T-helper 2 cell treated with Interferon-gamma antibody and Interleukin-4, amounts not matched to agents 5 μg/mL and 100 μg/mL, for 36 hours (primary cell): ENCODE measurements around the gene VSNL1.

Experiments used
- DNase-seq: peaks from one replicate; pipeline ENCODE4 v3.0.0; 2021; ENCODE audit warnings: low spot score
- H3K27ac Mint-ChIP-seq: one replicate; pipeline ENCODE4 v1.8.0; 2021; ENCODE audit warnings: mild to moderate bottlenecking, mixed read lengths
- H3K27me3 Mint-ChIP-seq: one replicate; pipeline ENCODE4 v1.8.0; 2021; ENCODE audit warnings: low read depth, mixed read lengths
- H3K36me3 Mint-ChIP-seq: one replicate; pipeline ENCODE4 v1.8.0; 2021; ENCODE audit warnings: low read depth, mixed read lengths
- H3K4me1 Mint-ChIP-seq: one replicate; pipeline ENCODE4 v1.8.0; 2021; ENCODE audit warnings: low read depth, mixed read lengths
- H3K4me3 Mint-ChIP-seq: one replicate; pipeline ENCODE4 v1.8.0; 2022; ENCODE audit warnings: mild to moderate bottlenecking, moderate library complexity, mixed read lengths
- H3K9me3 Mint-ChIP-seq: one replicate; pipeline ENCODE4 v1.8.0; 2021; ENCODE audit warnings: mixed read lengths

VSNL1 gene

DNA sequence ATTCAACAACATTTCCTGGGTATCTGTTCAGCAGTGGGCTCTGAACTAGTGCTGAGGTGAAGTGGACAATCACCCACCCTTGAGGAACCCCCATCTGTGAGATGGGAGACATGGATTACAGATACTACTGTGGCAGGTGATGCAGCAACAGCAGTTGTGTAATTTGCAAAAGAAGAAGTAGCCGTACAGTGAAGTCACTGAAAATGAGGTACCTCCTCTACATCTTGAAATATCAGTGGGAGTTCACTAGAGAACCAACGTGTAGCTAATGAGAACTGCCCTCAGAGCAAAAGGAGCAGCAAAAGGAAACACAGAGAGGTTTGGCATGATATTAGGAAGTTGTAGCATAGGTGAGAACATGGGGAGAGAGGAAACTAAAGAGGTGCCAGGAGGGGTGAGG, 41.3 kb downstream of the VSNL1 start:
- Mint-ChIP-seq H3K4me3 (no peak overlapping the region), H3K4me1 (peaks cover 10% of the 10 kb centered on the region), H3K36me3 (no peaks in the 10 kb centered on the region), H3K27ac (no peak overlapping the region), H3K27me3 (peaks cover 2% of the 10 kb centered on the region), H3K9me3 (no peaks in the 10 kb centered on the region)
- no peak for DNase-seq

DNA sequence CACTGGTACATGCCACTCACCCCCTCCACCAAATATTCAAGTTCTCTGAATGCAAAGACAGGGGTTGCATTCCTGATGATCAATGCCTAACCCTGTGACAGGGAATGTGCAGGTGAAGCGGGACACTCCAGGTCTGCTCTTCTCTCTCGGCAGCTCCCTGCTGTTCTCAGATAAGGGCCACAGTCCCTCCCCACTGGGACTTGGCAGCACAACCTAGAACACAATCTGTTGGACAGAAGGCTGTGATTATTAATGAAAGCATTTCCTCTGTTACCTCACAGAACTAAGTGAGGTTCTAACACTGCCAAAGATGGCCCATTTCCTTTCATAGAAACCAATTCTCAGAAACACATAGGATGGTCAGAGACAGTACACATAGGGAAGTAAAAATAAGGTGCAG, 42.7 kb downstream of the VSNL1 start:
- no peak for DNase-seq
- Mint-ChIP-seq H3K27ac (no peak overlapping the region), H3K27me3 (peaks cover 2% of the 10 kb centered on the region), H3K36me3 (no peaks in the 10 kb centered on the region), H3K9me3 (no peaks in the 10 kb centered on the region), H3K4me1 (peaks cover 10% of the 10 kb centered on the region), H3K4me3 (no peak overlapping the region)

DNA sequence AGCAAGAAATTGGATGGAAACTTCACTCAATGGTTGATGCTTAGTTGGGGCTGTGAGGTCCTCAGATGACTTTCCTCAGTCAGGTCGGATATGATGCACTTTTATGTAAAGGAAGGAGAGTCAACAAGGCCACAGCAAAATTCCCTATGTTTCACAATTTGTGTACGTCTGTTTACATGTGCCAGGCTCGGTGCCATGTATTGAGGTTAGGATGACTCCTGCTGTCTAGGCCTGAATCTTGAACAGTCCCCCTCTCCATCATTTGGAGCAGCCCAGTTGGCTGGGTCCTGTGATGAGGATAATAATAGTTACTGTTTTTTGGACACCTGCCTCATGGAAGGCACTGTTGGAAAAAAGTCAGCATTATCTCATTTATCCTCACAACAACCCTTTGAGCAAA, 43.1 kb downstream of the VSNL1 start:
- H3K4me1 Mint-ChIP-seq: peaks cover 8% of the 10 kb centered on the region
- H3K27me3 Mint-ChIP-seq: peaks cover 2% of the 10 kb centered on the region
- DNase-seq: no peak
- H3K36me3 Mint-ChIP-seq: no peaks in the 10 kb centered on the region
- no peak overlapping the region for H3K27ac Mint-ChIP-seq
- no peak overlapping the region for H3K4me3 Mint-ChIP-seq
- H3K9me3 Mint-ChIP-seq: no peaks in the 10 kb centered on the region

DNA sequence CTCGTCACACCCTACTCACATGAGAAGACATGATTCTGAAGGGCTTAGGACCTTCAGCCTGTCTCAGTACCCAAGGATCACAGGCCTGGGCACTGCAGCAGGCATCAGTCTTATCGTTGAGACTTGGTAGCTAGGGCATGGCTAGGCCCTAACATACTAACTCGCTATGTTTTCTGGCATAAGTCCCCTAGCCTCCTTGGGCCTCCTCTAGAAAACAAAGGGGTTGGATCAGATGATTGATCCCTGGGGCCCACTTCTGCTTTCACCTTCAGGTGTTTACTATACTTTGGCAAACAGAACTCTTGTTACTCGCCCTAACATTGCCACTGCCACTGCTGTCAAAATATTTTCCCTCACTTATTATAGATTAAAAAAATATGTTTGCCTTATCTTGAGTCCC, 44.2 kb downstream of the VSNL1 start:
- no peaks in the 10 kb centered on the region for H3K36me3 Mint-ChIP-seq
- peaks cover 3% of the 10 kb centered on the region for H3K4me1 Mint-ChIP-seq
- no peak overlapping the region for H3K27ac Mint-ChIP-seq
- no peak for DNase-seq
- no peaks in the 10 kb centered on the region for H3K9me3 Mint-ChIP-seq
- H3K4me3 Mint-ChIP-seq: no peak overlapping the region
- peaks cover 2% of the 10 kb centered on the region for H3K27me3 Mint-ChIP-seq

DNA sequence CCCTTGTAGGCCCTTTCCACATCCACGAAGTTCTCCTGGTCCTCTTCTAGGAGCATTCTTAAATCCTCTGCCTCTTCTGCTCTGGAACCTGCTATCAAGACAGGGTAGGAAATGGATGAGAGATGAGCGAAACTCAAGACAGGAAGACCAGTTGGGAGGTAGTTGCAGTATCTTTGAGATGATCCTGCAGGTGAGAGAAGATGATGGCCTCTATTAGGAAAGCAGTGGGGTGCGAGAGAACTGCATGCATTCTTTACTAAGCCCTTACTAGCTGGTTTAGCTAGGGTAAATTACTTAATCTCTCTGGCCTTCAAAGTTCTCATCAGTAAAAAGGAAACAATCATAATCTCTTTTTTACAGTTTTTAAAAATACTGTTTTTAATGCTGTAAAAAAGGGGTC, 47.0 kb downstream of the VSNL1 start:
- no peak overlapping the region for H3K4me3 Mint-ChIP-seq
- no peaks in the 10 kb centered on the region for H3K4me1 Mint-ChIP-seq
- DNase-seq: no peak
- peaks cover under 1% of the 10 kb centered on the region for H3K27me3 Mint-ChIP-seq
- H3K9me3 Mint-ChIP-seq: no peaks in the 10 kb centered on the region
- no peak overlapping the region for H3K27ac Mint-ChIP-seq
- H3K36me3 Mint-ChIP-seq: no peaks in the 10 kb centered on the region

DNA sequence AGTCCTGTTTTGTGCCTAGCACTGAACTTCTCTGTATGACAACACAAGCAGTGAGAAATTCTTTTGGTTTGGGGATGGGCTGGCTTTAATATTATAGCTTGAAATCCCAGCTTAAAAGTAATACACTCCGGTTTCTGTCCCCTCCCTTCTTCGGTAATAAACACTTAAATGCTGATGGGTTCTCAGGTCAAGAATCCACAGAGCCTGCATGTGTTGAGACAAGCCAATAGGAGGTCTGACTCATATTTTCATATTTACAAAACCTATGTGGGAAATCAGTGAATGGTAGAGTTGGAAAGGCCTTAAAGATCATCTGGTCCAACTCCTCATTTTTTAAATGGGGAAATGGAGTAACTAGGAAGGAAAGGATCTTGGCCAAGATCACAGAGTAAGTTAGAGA, 47.5 kb downstream of the VSNL1 start:
- no peak for DNase-seq
- Mint-ChIP-seq H3K27ac (no peak overlapping the region), H3K4me3 (no peak overlapping the region), H3K9me3 (no peaks in the 10 kb centered on the region), H3K27me3 (no peaks in the 10 kb centered on the region), H3K4me1 (no peaks in the 10 kb centered on the region), H3K36me3 (no peaks in the 10 kb centered on the region)

DNA sequence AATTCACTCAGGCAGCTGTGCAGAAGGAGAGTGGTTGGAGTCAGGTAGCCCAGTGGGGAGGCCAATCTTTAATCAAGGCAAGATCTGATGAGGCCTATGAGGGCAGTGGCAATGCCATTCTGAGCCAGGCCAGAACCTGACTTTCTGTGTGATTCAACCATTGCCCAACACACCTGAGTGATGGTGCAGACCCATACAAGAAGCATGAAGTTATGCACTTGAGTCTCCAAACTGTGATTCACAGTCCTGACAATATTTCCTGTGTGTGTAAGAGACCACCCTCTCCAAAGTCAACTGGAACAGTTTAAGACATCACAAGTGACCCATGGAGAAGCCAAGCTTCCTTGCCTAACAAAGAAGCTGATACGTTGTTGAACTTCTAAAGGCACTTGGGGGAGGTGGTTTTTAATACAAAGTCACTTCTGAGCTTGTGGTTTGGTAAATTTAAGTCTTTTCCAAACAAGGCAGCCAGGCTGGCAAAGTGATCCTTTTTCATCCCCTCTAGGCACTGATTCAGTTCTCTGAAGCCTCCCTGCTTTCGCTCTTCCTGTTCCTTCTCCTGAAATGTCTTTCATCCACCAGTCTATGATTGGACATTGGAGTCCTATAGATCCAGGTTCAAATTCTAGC, 49.0 kb downstream of the VSNL1 start:
- no peak overlapping the region for H3K27ac Mint-ChIP-seq
- H3K4me3 Mint-ChIP-seq: no peak overlapping the region
- H3K36me3 Mint-ChIP-seq: no peaks in the 10 kb centered on the region
- H3K4me1 Mint-ChIP-seq: no peaks in the 10 kb centered on the region
- H3K27me3 Mint-ChIP-seq: peaks cover 1% of the 10 kb centered on the region
- DNase-seq: no peak
- no peaks in the 10 kb centered on the region for H3K9me3 Mint-ChIP-seq

DNA sequence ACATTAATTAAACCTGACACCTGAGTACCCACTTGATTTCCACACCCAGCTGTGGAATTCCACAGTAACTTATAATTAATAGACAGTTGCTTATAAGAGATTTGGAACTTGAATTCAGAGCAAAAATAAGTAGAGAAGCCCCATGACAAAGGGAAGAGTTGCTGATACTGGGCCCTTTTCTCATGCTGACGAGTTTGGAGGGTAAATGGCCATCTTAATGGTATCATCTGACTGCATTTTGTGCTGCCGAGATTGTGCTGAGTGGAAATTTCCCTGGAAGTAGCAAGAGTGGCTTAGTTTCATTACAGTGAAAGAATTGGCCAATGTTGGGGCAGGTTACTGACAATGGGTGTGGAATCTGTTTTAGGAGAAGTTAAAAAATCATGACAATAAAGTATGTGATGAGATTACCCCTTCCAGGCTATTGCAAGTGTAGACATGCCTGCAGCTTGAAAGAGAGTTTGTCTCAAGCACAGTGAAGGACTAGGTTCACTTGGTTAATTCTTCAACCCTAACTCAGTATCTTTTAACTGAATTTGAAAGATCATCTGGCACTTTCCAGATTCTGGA, 49.9 kb downstream of the VSNL1 start:
- no peak for DNase-seq
- no peak overlapping the region for H3K4me3 Mint-ChIP-seq
- H3K27me3 Mint-ChIP-seq: peaks cover 2% of the 10 kb centered on the region
- no peak overlapping the region for H3K27ac Mint-ChIP-seq
- H3K4me1 Mint-ChIP-seq: no peaks in the 10 kb centered on the region
- H3K36me3 Mint-ChIP-seq: no peaks in the 10 kb centered on the region
- no peaks in the 10 kb centered on the region for H3K9me3 Mint-ChIP-seq

DNA sequence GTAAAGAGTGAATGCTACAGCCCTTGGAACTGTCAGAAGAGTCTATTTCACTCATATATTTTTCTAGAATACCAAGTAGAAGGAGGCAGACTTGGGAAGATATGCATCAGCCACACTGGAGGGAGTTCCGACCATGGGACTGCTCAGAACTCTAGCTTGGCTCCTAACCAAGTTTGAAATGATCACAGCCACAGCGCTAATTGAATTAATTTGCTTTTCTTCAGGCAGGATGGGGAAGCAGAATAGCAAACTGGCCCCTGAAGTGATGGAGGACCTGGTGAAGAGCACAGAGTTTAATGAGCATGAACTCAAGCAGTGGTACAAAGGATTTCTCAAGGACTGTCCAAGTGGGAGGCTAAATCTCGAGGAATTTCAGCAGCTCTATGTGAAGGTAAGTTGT, 51.4 kb downstream of the VSNL1 start:
- Mint-ChIP-seq H3K27ac (no peak overlapping the region), H3K4me1 (no peaks in the 10 kb centered on the region), H3K36me3 (no peaks in the 10 kb centered on the region), H3K27me3 (peaks cover 2% of the 10 kb centered on the region), H3K9me3 (no peaks in the 10 kb centered on the region), H3K4me3 (no peak overlapping the region)
- DNase-seq: no peak

DNA sequence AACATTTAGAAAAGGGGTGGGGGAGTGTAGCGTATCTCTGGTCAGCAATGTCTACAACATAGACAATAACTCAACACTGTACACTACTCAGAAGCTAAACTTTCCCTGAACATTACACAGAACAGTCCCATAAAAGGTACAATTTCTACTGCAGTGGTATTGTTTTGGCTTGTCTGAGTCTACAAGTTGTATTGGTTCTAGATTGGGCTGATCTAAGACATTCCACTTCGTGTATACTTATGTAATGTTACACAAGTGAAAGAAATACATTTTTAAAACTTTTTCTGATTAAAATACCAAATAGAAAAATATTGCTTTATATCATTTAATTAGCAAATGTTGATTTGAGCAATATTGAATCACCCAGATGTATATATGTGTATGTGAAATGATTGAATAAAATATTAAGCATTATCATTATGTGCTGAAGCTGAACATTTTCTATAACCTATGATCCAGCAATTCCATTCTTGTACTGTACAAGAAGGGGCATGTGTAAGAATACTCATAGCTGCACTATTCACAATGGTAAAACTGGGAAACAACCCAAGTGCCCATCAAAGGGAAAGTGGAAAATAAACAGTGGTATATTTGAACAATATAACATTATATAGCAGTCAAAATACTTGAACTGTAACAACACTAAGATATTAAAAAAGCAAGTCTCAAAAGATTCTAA, 52.4 kb downstream of the VSNL1 start:
- H3K4me1 Mint-ChIP-seq: no peaks in the 10 kb centered on the region
- no peaks in the 10 kb centered on the region for H3K9me3 Mint-ChIP-seq
- no peak for DNase-seq
- no peaks in the 10 kb centered on the region for H3K36me3 Mint-ChIP-seq
- H3K27ac Mint-ChIP-seq: no peak overlapping the region
- no peak overlapping the region for H3K4me3 Mint-ChIP-seq
- peaks cover 2% of the 10 kb centered on the region for H3K27me3 Mint-ChIP-seq

DNA sequence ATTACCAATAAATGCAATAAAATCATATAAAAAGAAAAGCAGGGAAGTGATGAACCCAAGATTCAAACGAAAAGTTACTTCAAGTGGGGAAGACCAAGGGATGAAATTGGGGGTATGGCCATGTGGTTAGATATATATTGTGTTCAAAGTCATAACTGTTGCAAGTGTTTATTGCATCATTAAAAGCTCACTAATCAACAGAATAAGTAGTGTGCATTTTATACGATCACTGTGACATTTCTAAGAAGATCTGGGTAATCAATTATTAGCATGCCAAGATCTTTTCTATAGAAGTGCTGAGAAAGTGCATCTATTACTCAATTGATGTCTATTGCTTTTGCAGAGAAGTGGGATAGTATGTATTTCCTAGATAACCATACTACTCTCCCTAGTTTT, 52.9 kb downstream of the VSNL1 start:
- no peak overlapping the region for H3K4me3 Mint-ChIP-seq

DNA sequence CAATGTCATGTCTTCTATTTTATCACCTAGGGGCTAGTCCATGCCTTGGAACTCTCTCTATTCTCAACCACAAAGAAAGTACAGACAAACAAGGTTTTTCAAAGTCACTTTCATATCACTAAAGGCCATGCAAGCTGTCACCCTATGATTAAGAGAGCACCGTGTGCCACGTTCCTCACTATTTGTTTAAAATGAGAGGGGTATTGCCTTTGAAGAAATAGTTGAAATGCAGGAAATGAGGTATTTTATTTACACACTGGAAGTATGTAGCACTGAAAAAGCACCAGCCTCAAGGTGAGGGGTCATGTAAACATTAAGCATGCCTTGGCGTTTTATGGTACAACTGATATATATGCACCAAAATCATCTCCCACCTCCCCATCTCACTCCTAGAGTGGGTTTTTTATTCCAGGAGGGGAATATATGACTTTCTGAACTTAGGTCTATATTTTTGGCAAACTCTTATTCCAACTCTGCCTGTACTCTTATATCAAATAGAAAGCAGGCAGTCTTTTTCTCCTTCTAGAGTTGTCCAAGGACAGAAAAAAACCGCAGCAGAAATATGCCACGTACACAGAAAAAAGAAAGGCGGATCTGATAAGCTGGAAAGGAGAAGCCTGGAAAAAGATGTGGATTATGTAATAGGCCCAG, 53.5 kb downstream of the VSNL1 start:
- Mint-ChIP-seq H3K4me1 (no peaks in the 10 kb centered on the region), H3K9me3 (no peaks in the 10 kb centered on the region), H3K27ac (no peak overlapping the region), H3K4me3 (no peak overlapping the region), H3K36me3 (no peaks in the 10 kb centered on the region), H3K27me3 (peaks cover 2% of the 10 kb centered on the region)
- DNase-seq: no peak

More for the DNA sequence above, 52.9 kb downstream of the VSNL1 start:
- DNase-seq: no peak
- H3K4me1 Mint-ChIP-seq: no peaks in the 10 kb centered on the region
- no peak overlapping the region for H3K27ac Mint-ChIP-seq
- H3K27me3 Mint-ChIP-seq: peaks cover 2% of the 10 kb centered on the region
- no peaks in the 10 kb centered on the region for H3K9me3 Mint-ChIP-seq
- no peaks in the 10 kb centered on the region for H3K36me3 Mint-ChIP-seq

DNA sequence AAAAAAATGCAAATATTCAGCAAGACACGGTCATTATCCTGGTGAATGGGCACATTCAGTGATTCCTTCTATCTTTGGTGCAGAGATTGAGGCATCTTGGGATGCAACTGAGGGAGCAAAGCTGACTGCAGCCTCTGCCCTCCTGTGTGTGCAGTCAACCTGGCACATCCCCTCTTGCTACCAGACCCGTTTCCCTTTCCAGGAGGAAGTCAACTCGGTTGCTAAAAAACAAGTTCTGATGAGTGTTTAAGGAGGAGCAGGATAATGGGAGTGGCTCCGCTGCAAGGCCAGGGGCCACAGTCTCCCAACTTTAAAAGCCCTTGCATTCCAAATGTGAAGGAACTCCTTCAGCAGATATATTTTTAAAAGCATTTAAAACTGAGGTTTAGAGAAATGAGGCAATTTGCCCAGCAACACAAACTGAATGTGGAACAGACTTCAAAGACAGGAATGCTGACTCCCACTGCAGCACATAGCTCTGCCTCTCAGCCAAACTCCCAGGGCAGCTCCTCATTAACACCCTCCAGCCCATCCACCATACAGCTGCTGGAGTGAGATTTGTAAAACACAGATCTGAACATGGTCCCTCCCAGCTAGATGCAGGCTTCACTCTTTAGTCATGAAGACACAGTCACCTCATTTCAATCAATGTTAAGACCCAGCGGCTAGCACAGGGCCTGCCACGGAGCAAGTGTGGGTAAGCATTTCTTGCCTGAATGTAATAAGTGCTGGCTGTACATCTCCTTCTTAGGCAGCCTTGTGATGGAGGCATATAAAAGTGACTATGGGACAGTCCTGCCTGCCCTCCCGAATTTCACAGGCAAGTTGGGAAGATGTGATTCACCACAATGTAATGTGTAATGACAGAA, 54.3 kb downstream of the VSNL1 start:
- no peaks in the 10 kb centered on the region for H3K9me3 Mint-ChIP-seq
- H3K27ac Mint-ChIP-seq: no peak overlapping the region
- peaks cover 2% of the 10 kb centered on the region for H3K27me3 Mint-ChIP-seq
- H3K36me3 Mint-ChIP-seq: no peaks in the 10 kb centered on the region
- no peaks in the 10 kb centered on the region for H3K4me1 Mint-ChIP-seq
- no peak overlapping the region for H3K4me3 Mint-ChIP-seq
- no peak for DNase-seq

DNA sequence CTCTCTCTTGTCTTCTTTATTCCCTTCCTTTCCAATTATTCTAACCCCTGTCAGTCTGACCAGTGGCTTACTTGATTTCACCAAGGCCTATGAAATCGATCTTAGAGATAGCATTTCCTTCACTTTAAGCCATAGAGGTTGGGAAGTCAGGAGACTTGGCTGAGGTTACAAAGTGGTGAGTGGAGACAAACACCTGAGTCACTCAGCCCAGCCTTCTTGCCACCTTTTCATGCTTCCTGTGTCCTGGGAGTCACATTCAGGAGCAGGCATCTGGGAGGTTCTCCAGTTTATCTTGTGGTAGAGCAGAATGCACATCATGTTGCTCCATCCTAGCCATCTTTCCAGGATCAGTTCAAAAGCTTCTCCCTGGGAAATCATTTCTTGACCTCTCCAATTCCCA, 59.1 kb downstream of the VSNL1 start:
- H3K4me3 Mint-ChIP-seq: no peak overlapping the region
- no peak for DNase-seq
- H3K9me3 Mint-ChIP-seq: no peaks in the 10 kb centered on the region
- no peaks in the 10 kb centered on the region for H3K4me1 Mint-ChIP-seq
- H3K36me3 Mint-ChIP-seq: no peaks in the 10 kb centered on the region
- no peak overlapping the region for H3K27ac Mint-ChIP-seq
- H3K27me3 Mint-ChIP-seq: no peaks in the 10 kb centered on the region
